Activated naive CD4-positive, alpha-beta T cell treated with anti-CD3 and anti-CD28 coated beads for 36 hours (primary cell): ENCODE measurements around the gene PHLDB2. TPM values are rescaled to one million over a fixed set of nuclear protein-coding genes. Genes with fewer than 3 reads are reported as not detected.
"Not testable (repeated sequence)": the region's sequence is repeated elsewhere in the genome, so short reads cannot be mapped to it uniquely, and the experiment has no call there.

ENCODE experiments used
- CTCF ChIA-PET: fragments of 350-600 bp; sonication (Branson Sonifier 250); formaldehyde crosslinking; loops from one replicate; lab custom pipeline; 2021; ENCODE audit warnings: antibody characterized with exemption; lab: Charles Lee
- DNase-seq: peaks from one replicate; pipeline ENCODE4 v3.0.0-alpha.2; 2020
- H3K27ac Mint-ChIP-seq: one replicate; pipeline ENCODE4 v1.8.0; 2021; ENCODE audit warnings: mild to moderate bottlenecking, mixed read lengths
- H3K27me3 Mint-ChIP-seq: one replicate; pipeline ENCODE4 v1.8.0; 2021; ENCODE audit warnings: low read depth, mixed read lengths
- H3K36me3 Mint-ChIP-seq: one replicate; pipeline ENCODE4 v1.8.0; 2021; ENCODE audit warnings: low read depth, mixed read lengths
- H3K4me1 Mint-ChIP-seq: one replicate; pipeline ENCODE4 v1.8.0; 2021; ENCODE audit warnings: low read depth, mixed read lengths
- H3K4me3 Mint-ChIP-seq: one replicate; pipeline ENCODE4 v1.8.0; 2021; ENCODE audit warnings: mild to moderate bottlenecking, moderate library complexity, mixed read lengths
- H3K9me3 Mint-ChIP-seq: one replicate; pipeline ENCODE4 v1.8.0; 2021; ENCODE audit warnings: mixed read lengths
- intact Hi-C: fragments of 100-400 bp; cut with micrococcal nuclease; formaldehyde crosslinking; loops from one replicate; pipeline ENCODE4 v1.15.1; 2023
- total RNA-seq, 2 experiments: library from RNA; stranded (reverse); gene quantifications; one replicate each; pipeline ENCODE4 v1.2.3, GENCODE V29; 2021

PHLDB2 gene
- total RNA-seq = 1 to 10 TPM; 1.1 TPM

DNA sequence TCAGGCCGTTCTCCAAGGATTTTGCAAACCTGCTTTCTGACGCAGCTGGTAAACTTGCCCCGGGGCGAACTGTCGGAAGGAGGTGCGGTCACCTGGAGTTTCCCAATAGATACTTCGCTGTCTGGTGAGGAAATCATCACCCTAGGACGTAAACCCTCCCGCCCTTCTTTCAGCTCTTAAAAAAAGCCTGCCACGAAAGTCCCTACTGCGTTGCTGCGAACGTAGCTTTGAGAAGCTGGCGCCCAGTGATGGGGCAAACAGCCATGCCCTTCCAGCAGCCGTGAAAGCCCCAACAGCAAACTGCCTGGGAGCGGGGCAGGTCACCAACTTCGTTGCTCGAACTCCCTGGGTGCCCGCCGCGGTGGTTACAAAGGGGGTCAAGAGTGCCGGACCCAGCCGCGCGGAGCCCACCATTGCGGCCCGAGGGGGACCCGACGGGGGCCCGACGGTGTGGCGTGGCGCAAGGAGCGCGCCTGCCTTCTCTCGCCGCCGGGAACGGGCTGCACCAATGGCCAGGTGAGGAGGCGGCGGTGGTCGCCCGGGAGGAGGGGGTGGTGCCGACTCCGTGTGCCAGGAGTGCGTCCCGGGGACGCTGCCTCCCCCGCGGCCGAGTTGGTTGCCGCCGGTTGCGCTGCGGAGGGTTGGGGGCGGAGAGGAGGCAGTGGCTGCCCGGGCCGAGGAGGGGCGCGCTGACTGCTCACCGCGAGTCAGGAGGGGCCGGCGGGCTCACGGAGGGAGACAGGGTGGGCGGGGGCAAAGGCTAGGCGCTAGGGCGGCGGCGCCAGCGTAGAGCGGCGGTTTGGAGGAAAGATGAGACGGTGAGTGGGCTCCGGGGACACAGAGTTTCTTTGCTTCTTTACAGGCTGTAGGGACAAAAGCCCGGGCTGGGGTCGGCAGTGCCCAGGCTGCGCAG, at the start of gene PHLDB2:
Gene PHLDB2 (plus strand): TSS at position 205 of the 913 bp plus-strand sequence. CDS start 24,813 bp downstream, outside the sequence.
- H3K27ac Mint-ChIP-seq = no peak within 1 kb of the TSS
- H3K27me3 Mint-ChIP-seq = peaks cover 47% of the 10 kb centered on the region
- DNase-seq = peak; percentile 60
- H3K4me3 Mint-ChIP-seq = peak within 1 kb of the TSS; percentile 84
- no peaks in the 10 kb centered on the region for H3K9me3 Mint-ChIP-seq
- H3K4me1 Mint-ChIP-seq = peaks cover 10% of the 10 kb centered on the region
- intact Hi-C loops = loop anchor here (1.0 to 10.0 kb wide), 2 partner anchors 184 to 315 kb away; partner anchors contain the start of gene CD96
- CTCF ChIA-PET = interaction anchor here (0.6 to 3.9 kb wide), 13 partner anchors 36 to 190 kb away, joined by 3 to 19 read pairs (median 5); no protein-coding TSS in a partner anchor
- H3K36me3 Mint-ChIP-seq = no peaks in the 10 kb centered on the region

GRCh38 chr3:111810909-111811308, 48.2 kb upstream of the PHLDB2 start:
- no peaks in the 10 kb centered on the region for H3K27me3 Mint-ChIP-seq
- CTCF ChIA-PET = no interaction called here
- no peak for DNase-seq
- intact Hi-C loops = no loop called here
- no peaks in the 10 kb centered on the region for H3K4me1 Mint-ChIP-seq
- H3K4me3 Mint-ChIP-seq = no peak overlapping the region
- no peak overlapping the region for H3K27ac Mint-ChIP-seq
- no peaks in the 10 kb centered on the region for H3K36me3 Mint-ChIP-seq
- H3K9me3 Mint-ChIP-seq = no peaks in the 10 kb centered on the region

DNA sequence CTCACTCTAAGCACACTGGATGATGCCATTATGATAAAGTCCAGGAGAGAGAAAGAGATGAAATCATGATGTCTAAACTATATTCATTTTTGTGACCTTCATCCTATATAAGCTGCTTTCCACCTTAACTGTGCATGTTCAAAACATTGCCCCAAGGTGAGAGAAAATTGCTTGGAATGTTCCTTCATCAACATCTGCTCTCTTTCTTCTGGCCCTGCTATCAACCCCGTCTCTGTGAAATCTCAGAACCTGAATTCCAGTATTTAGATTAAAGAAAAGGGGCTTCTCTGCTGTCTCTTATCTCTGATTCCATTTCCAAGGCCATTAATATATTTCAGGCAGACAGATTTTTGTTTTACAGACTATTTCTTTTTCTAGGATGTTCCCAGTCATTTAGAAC, 47.3 kb upstream of the PHLDB2 start:
- Mint-ChIP-seq H3K27ac (no peak overlapping the region), H3K36me3 (no peaks in the 10 kb centered on the region), H3K27me3 (no peaks in the 10 kb centered on the region), H3K4me1 (no peaks in the 10 kb centered on the region), H3K4me3 (no peak overlapping the region), H3K9me3 (no peaks in the 10 kb centered on the region)
- DNase-seq = no peak
- CTCF ChIA-PET = no interaction called here
- intact Hi-C loops = no loop called here

GRCh38 chr3:111812701-111813100, 46.4 kb upstream of the PHLDB2 start:
- no peaks in the 10 kb centered on the region for H3K4me1 Mint-ChIP-seq
- no peak overlapping the region for H3K4me3 Mint-ChIP-seq
- no peak for DNase-seq
- peaks cover 2% of the 10 kb centered on the region for H3K9me3 Mint-ChIP-seq
- intact Hi-C loops = no loop called here
- H3K27me3 Mint-ChIP-seq = no peaks in the 10 kb centered on the region
- CTCF ChIA-PET = interaction anchor here (0.6 kb wide), 1 partner anchor 62 kb away, joined by 3 read pairs; no protein-coding TSS in a partner anchor
- no peak overlapping the region for H3K27ac Mint-ChIP-seq
- no peaks in the 10 kb centered on the region for H3K36me3 Mint-ChIP-seq

GRCh38 chr3:111813441-111813840, 45.6 kb upstream of the PHLDB2 start:
- no peak for DNase-seq
- intact Hi-C loops = no loop called here
- H3K27me3 Mint-ChIP-seq = no peaks in the 10 kb centered on the region
- H3K4me3 Mint-ChIP-seq = no peak overlapping the region
- CTCF ChIA-PET = no interaction called here
- H3K4me1 Mint-ChIP-seq = no peaks in the 10 kb centered on the region
- peaks cover 2% of the 10 kb centered on the region for H3K9me3 Mint-ChIP-seq
- H3K27ac Mint-ChIP-seq = no peak overlapping the region
- no peaks in the 10 kb centered on the region for H3K36me3 Mint-ChIP-seq

DNA sequence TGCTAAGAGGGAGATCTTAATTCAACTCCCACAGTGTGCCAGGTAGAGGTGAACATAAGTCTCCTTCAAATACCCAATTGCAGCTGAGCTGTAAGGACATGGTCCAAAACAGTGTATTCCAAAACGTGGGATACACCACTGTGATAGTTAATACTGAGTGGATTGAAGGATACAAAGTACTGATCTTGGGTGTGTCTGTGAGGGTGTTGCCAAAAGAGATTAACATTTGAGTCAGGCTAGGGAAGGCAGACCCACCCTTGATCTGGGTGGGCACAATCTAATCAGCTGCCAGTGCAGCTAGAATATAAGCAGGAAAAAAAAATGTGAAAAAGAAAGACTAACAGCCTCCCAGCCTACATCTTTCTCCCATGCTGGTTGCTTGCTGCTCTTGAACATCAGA, 45.1 kb upstream of the PHLDB2 start:
- Mint-ChIP-seq H3K27me3 (no peaks in the 10 kb centered on the region), H3K36me3 (no peaks in the 10 kb centered on the region), H3K4me1 (no peaks in the 10 kb centered on the region), H3K4me3 (no peak overlapping the region), H3K27ac (no peak overlapping the region), H3K9me3 (peaks cover 2% of the 10 kb centered on the region)
- intact Hi-C loops = no loop called here
- CTCF ChIA-PET = no interaction called here
- no peak for DNase-seq

DNA sequence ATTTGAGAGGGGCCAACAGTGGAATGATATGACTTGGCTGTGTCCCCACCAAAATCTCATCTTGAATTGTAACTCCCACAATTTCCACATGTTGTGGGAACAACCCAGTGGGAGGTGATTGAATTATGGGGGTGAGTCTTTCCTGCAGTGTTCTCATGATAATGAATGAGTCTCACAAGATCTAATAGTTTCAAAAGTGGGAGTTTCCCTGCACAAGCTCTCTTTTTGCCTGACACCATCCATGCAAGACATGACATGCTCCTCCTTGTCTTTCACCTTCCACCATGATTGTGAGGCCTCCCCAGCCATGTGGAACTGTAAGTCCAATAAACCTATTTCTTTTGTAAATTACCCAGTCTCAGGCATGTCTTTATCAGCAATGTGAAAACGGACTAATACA, 42.3 kb upstream of the PHLDB2 start:
- H3K4me3 Mint-ChIP-seq, DNase-seq, H3K4me1 Mint-ChIP-seq, H3K9me3 Mint-ChIP-seq, intact Hi-C loops, H3K27ac Mint-ChIP-seq, H3K27me3 Mint-ChIP-seq, H3K36me3 Mint-ChIP-seq, CTCF ChIA-PET: not testable (repeated sequence)

- H3K4me1 Mint-ChIP-seq = no peaks in the 10 kb centered on the region
- peaks cover 4% of the 10 kb centered on the region for H3K9me3 Mint-ChIP-seq
- CTCF ChIA-PET = interaction anchor here (0.6 kb wide), 1 partner anchor 69 kb away, joined by 5 read pairs; no protein-coding TSS in a partner anchor
- H3K27ac Mint-ChIP-seq = no peak overlapping the region
- no peaks in the 10 kb centered on the region for H3K27me3 Mint-ChIP-seq
- H3K36me3 Mint-ChIP-seq = no peaks in the 10 kb centered on the region
- H3K4me3 Mint-ChIP-seq = no peak overlapping the region
- intact Hi-C loops = no loop called here
- no peak for DNase-seq
Measured at GRCh38 chr3:111819927-111820326, 39.1 kb upstream of the PHLDB2 start.

- Mint-ChIP-seq H3K27ac (no peak overlapping the region), H3K9me3 (peaks cover 4% of the 10 kb centered on the region), H3K27me3 (no peaks in the 10 kb centered on the region), H3K36me3 (no peaks in the 10 kb centered on the region), H3K4me3 (no peak overlapping the region), H3K4me1 (no peaks in the 10 kb centered on the region)
- intact Hi-C loops = no loop called here
- CTCF ChIA-PET = no interaction called here
- no peak for DNase-seq
Measured at GRCh38 chr3:111820651-111821050, 38.4 kb upstream of the PHLDB2 start.

- Mint-ChIP-seq H3K9me3 (peaks cover 4% of the 10 kb centered on the region), H3K27me3 (no peaks in the 10 kb centered on the region), H3K4me1 (no peaks in the 10 kb centered on the region), H3K36me3 (no peaks in the 10 kb centered on the region), H3K4me3 (no peak overlapping the region), H3K27ac (no peak overlapping the region)
- DNase-seq = no peak
- intact Hi-C loops = no loop called here
- CTCF ChIA-PET = interaction anchor here (0.8 kb wide), 1 partner anchor 83 kb away, joined by 3 read pairs; no protein-coding TSS in a partner anchor
Measured at GRCh38 chr3:111821891-111822290, 37.2 kb upstream of the PHLDB2 start.

DNA sequence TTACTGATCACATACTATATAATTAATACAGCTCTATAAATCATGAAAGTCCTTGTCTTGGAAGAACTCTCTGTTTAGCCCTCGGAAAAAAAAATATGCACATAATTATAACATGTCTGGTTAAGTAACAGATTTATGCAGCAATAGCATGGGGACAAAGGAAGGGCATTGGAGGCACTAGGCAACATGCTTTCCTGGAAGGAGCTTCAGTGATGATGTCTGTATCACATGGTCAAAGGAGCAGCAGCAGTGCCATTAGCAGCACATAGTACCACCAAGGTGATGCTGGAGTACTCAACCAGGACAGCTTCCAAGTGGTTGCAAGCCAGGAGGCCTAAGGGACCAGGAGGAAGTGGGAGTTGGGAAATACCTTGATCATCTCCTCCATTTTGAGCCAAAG, 36.3 kb upstream of the PHLDB2 start:
- H3K4me3 Mint-ChIP-seq = no peak overlapping the region
- CTCF ChIA-PET = interaction anchor here (0.7 to 0.9 kb wide), 2 partner anchors 59 to 146 kb away, joined by 3 read pairs; no protein-coding TSS in a partner anchor
- DNase-seq = no peak
- no peaks in the 10 kb centered on the region for H3K4me1 Mint-ChIP-seq
- intact Hi-C loops = no loop called here
- no peaks in the 10 kb centered on the region for H3K27me3 Mint-ChIP-seq
- H3K27ac Mint-ChIP-seq = no peak overlapping the region
- no peaks in the 10 kb centered on the region for H3K36me3 Mint-ChIP-seq
- peaks cover 2% of the 10 kb centered on the region for H3K9me3 Mint-ChIP-seq

GRCh38 chr3:111823341-111823855, 35.7 kb upstream of the PHLDB2 start:
- H3K27ac Mint-ChIP-seq = no peak overlapping the region

More at GRCh38 chr3:111823341-111823855, 35.7 kb upstream of the PHLDB2 start:
- CTCF ChIA-PET = interaction anchor here (0.7 to 0.9 kb wide), 2 partner anchors 59 to 145 kb away, joined by 3 read pairs; no protein-coding TSS in a partner anchor
- DNase-seq = no peak
- intact Hi-C loops = no loop called here
- no peak overlapping the region for H3K4me3 Mint-ChIP-seq
- H3K9me3 Mint-ChIP-seq = peaks cover 2% of the 10 kb centered on the region
- H3K36me3 Mint-ChIP-seq = no peaks in the 10 kb centered on the region
- H3K4me1 Mint-ChIP-seq = no peaks in the 10 kb centered on the region
- H3K27me3 Mint-ChIP-seq = no peaks in the 10 kb centered on the region
